Activated CD4-positive, CD25-positive, alpha-beta regulatory T cell treated with anti-CD3 and anti-CD28 coated beads, Interleukin-2, amount 50 U/mL, for 72 hours (primary cell): Measurements from ENCODE around the gene IQSEC1.

Experiments used
- DNase-seq: peaks from one replicate; pipeline ENCODE4 v3.0.0; 2021

The IQSEC1 gene

GRCh38 chr3:12902181-12902999 is 170.8 kb downstream of the IQSEC1 start:
- no peak for DNase-seq

- no peak for DNase-seq
These were observed 171.6 kb downstream of the IQSEC1 start for GRCh38 chr3:12901623-12902045.

- no peak for DNase-seq
These were observed 172.3 kb downstream of the IQSEC1 start for GRCh38 chr3:12900885-12901411.

GRCh38 chr3:12898965-12899755 is 174.1 kb downstream of the IQSEC1 start:
- no peak for DNase-seq

- DNase-seq, result no peak
These were observed 174.8 kb downstream of the IQSEC1 start for GRCh38 chr3:12898290-12898964.

- DNase-seq, result no peak
These were observed 175.6 kb downstream of the IQSEC1 start for GRCh38 chr3:12897381-12898289.

- no peak for DNase-seq
These were observed 176.9 kb downstream of the IQSEC1 start for GRCh38 chr3:12896063-12896985.

- no peak for DNase-seq
These were observed 177.7 kb downstream of the IQSEC1 start for GRCh38 chr3:12895391-12896062.

GRCh38 chr3:12894629-12895028 is 178.6 kb downstream of the IQSEC1 start:
- no peak for DNase-seq

GRCh38 chr3:12893852-12894251 is 179.4 kb downstream of the IQSEC1 start:
- DNase-seq, result no peak

- DNase-seq, result no peak
These were observed 180.0 kb downstream of the IQSEC1 start for GRCh38 chr3:12893247-12893646.

- DNase-seq, result no peak
These were observed 180.4 kb downstream of the IQSEC1 start for GRCh38 chr3:12892840-12893189.

GRCh38 chr3:12891985-12892839 is 181.0 kb downstream of the IQSEC1 start:
- peak; percentile 46 for DNase-seq

GRCh38 chr3:12891391-12891984 is 181.7 kb downstream of the IQSEC1 start:
- DNase-seq, result no peak

GRCh38 chr3:12890610-12891390 is 182.4 kb downstream of the IQSEC1 start:
- no peak for DNase-seq

GRCh38 chr3:12886736-12887135 is 186.5 kb downstream of the IQSEC1 start:
- DNase-seq, result no peak

- no peak for DNase-seq
These were observed 187.0 kb downstream of the IQSEC1 start for GRCh38 chr3:12886106-12886679.

- DNase-seq, result no peak
These were observed 187.7 kb downstream of the IQSEC1 start for GRCh38 chr3:12885583-12885930.
